NCI-H2196 treated with DMSO at 0.1 percent for 48 hours (cell line): ENCODE measurements around the gene BCAR1.
"Not testable (repeated sequence)": the region's sequence is repeated elsewhere in the genome, so short reads cannot be mapped to it uniquely, and the experiment has no call there.

Experiments used
- DNase-seq: peaks from one replicate; lab custom pipeline; 2025; ENCODE audit not compliant: unreplicated experiment; lab: John Stamatoyannopoulos, UW

BCAR1 gene

DNA sequence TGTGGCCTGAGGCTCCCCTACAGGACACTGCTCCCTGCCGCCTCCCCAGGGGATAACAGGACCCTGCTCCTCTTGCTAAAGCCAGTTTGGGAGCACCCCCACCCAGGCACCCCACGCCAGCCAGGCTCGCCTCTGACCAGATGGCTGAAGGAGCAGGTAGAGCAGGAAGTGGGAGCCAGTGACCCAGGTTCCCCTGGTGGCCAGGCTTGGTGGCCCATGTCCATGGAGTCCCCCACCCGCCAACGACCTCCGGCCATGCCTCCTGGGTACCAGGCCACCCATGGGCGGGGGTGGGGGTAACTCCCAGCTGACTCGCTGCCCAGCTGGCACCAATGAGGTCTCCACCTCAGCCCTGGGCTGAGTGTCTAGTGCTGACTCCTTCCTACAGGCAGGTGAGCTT, 10.0 kb downstream of the BCAR1 start:
- no peak for DNase-seq

- DNase-seq, result not testable (repeated sequence)
Measured at GRCh38 chr16:75240633-75241032, 10.8 kb downstream of the BCAR1 start.

- no peak for DNase-seq
Measured at GRCh38 chr16:75239542-75240122, 11.8 kb downstream of the BCAR1 start.

GRCh38 chr16:75238853-75239541, 12.4 kb downstream of the BCAR1 start:
- no peak for DNase-seq

DNA sequence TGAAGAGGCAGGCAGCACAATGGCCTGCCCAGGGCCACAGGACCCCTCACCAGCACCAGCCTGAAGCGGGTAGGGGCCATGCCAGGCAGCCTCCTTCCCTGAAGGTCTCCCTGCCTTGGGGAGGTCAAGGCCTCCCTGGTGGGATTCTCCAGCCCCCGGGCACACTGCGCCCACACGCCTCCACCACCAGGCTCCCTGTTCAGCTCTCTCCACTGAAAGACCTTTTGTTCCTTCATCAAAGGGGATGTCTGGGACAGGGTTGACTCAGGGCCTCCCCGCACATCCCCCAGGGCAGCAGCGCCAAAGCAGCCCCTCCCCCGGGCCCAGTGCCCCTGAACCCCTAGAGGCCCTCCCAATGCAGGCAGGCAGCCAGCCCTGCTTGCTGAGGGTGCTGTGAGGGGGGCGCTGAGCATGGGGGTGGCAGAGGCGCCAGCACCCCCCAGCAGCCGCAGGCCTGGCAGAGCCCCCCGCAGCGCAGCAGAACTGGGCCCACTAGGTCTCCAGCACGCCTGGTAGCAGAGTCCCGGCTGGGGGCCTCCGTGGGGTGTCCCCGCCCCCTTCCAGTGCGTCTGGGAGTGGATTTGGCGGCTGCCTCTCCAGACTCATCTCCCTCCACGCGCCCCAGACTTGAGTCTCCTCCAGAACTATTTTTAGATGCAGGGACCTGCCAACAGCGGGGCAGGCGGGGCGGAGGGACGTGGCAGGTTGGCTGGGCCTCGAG, 13.1 kb downstream of the BCAR1 start:
- no peak for DNase-seq

GRCh38 chr16:75237398-75238131, 13.9 kb downstream of the BCAR1 start:
- no peak for DNase-seq

DNA sequence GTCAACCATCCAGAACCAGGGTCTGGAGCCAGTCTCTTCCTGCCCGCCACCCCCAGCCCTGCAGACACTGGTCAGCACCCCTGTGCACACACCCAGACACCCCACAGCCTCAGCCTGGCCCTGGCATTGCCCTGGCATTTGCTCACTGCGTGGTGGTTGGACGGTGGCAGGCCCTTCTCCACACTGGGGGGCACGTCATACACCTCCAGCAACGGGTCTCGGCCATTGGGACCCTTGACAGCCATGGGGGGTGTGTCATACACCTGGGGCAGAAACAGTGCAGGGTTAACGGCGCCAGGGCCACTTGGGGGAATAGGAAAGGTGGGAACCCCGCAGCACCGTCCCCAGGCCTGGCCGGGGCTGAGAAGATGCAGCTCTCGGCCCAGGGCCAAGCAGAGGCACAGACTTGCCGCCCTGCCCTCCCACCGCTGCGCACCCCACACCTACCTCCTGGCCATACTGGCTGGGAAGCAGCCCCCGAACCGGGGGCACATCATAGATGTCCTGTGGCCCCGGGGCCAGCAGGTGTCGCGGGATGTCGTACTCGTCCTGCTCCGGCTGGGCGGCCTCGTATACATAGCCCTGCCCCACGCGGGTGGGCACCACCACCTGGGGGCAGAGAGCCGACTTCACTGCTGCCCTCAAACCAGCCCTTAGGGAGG, 14.6 kb downstream of the BCAR1 start:
- DNase-seq, result no peak

- DNase-seq, result no peak
Measured at GRCh38 chr16:75236232-75236631, 15.2 kb downstream of the BCAR1 start.

GRCh38 chr16:75235721-75236193, 15.7 kb downstream of the BCAR1 start:
- no peak for DNase-seq

DNA sequence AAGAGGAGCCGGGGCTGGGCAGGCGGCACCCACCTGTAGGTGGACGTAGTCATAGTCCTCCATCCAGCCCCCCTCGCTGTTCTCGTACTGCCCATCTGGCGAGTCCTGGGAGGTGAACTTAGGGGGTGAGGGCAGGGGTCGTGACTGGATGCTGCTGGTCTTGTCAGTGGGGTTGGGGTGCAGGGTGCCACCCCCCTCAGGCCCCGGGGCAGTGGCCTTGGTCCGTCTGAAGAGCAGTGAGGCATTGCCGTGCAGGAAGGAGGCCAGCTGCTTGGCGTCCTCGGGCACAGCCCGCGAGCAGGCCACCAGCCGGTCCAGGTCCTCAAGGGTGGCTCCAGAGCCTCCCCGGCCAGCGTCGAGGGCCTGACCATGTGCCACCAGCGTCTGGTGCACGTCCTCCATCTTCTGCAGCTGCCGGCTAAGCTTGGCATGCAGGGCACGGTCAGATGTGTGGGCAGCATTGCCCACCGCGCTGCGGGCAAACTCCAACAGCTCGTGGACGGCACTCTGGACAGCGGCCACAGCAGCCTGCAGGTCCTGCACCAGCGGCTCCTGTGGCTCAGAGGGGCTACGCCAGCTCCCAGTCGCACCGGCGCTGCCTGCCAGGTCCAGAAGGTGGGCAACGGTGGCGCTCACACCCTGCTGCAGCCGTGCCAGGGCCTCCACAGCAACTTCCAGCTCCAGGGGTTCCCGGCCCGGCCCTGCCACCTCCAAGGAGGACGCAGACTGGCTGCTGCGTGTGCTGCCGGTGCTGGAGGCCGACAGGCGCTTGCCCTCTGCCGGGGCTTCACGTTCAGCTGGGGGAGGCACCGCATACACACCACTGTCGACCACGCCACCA, 16.3 kb downstream of the BCAR1 start:
- no peak for DNase-seq

- DNase-seq, result no peak
Measured at GRCh38 chr16:75233611-75233938, 17.8 kb downstream of the BCAR1 start.

- DNase-seq, result no peak
Measured at GRCh38 chr16:75231570-75231969, 19.9 kb downstream of the BCAR1 start.

DNA sequence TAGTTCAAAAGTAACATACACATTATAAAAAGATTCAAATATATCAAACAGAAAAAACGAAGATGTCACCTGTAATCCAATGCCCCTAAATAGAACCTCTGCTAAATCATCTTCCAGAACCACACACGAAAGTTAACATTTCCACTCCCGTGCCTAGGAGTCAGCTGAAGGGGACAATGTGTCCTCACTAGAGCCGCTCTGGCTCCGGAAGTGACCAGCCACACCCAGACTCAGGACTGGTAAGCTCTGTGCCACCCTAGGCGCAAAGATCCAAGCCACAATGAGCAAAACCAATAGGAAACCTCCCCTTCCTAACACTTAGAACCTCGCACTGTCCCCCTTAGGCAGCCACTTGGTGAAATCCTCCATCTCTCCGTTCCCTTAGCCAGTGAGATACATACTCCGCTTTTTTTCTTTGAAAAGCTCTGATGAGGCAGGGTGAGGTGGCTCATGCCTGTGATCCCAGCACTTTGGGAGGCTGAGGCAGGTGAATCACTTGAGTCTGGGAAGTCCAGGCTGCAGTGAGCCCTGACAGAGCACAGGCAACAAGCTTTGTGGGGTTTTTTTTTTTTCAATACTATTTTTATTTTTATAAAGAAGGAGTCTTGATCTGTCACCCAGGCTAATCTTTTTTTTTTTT, 20.8 kb downstream of the BCAR1 start:
- no peak for DNase-seq

DNA sequence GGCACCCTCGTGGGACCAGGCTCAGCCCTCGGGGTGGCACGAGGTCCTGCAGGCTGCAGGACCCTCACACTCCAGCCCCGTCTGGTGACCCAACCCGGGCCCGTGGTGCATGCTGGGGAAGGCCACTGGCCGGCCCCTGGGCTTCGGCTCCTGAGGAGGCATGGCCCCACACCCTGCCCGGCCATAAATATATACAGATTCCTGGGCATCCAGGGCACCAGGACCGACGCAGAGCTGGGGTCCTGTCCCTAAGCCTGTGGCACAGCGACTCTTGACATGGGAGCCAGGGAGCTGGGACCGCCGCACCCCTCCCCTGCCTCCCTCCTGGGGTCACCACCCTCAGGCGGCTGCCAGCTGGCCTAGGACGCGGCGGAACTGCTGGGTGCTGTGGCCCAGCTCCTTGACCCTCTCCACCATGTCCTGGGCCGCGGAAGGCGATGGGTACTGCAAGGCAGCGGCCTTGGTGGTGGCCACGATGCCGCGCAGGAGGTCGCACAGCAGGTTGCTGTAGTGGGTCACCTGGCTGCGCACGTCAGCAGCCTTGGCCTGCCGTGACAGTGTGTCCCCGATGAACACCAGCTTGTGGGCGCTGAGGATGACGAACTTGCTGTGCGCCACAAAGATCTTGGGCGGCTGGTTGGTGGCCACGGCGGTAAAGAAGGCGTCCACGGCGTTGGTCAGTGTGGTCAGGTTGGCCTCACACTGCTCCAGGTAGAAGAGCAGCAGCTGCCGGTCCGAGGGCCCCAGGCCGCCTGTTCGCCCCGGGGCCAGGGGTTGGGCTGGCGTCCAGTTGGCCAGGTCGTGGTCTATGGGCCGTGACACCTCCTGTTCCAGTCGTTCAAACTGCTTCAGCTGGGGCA, 22.0 kb downstream of the BCAR1 start:
- no peak for DNase-seq

DNA sequence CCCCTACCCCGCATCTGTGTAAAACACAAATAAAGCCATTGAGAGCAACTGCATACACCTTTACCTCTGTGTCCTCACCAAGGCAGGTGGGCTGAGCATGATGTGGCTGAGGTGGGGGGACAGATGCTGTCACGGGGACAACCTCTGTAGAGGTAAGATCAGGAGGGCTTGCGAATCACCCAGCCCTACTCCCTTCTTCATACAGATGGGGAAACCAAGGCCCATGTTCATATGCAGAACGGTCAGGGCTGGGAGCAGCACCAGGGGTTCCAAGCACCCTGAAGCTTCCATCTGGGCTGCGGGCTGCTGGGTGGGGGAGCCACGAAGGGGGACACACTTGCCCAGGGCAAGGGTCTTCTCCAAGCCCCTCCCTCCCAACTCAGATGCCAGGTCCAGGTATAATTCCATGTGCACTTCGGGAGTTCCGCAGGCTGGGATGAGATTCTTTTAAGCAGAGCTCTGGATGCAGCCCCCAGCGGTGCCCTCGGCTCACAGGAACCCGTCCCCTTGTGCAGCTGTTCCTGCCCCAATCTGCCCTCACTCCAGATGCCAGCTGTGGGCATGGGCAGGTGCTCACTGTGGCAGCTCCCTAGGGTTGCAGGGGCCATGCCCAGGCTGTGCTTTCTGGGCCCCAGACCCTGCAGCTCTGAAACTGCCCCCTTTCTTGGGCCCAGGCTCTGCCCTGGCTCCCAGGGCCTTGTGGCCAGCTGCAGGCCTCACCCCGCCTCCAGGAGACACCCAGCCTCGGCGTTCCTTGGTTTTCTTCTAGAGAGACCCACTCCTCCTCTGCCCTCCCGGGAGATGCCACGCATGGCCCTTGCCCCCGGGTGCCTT, 23.1 kb downstream of the BCAR1 start:
- DNase-seq, result no peak

- no peak for DNase-seq
Measured at GRCh38 chr16:75227361-75228142, 23.9 kb downstream of the BCAR1 start.
